Middle frontal gyrus (tissue), 1 donor: Measurements from ENCODE around the gene CSNK1D.
"Not testable (repeated sequence)": the region's sequence is repeated elsewhere in the genome, so short reads cannot be mapped to it uniquely, and the experiment has no call there.

Experiments used
- DNase-seq: peaks from one replicate; pipeline ENCODE4 v3.0.0-alpha.2; 2015; ENCODE audit warnings: low spot score; ENCODE audit errors: extremely low spot score

CSNK1D gene

DNA sequence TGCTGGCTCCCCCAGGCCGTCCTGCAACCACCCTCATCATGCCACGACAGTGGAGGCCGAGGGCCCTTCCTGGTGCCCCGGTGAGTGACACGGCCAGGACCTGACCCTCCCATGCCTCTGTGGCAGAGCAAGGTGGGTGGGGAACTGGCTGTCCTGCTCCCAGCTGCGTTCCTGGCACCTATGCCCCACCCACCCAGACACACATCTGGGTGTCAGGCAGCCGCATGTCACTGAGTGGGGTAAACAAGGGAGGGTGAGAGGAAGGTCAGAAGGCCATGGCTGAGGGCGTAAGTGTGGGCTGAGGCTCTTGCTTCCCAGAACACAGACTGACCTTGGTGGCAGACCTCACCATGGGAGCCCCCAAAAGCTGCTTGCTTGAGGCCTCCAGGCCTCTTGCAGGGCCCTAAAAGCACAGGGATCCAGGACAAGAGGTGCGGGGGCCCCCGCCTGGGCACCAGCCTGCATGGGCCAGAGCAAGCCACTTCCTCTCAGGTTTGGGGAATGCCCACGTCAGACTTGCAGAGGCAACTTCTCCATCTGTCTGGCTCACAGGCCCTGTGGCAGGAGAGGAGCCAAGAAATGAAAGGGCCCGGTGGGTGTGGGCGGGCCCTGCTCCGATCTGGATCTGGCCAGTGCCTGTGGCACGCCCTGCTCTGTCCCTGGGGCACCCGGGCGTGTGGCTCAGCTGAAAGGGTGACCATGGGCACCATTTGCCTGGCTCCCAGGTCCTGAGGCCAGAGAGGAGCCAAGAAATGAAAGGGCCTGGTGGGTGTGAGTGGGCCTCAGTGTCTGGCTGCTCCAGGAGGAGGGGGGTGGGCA, 57.0 kb downstream of the CSNK1D start:
- no peak for DNase-seq

DNA sequence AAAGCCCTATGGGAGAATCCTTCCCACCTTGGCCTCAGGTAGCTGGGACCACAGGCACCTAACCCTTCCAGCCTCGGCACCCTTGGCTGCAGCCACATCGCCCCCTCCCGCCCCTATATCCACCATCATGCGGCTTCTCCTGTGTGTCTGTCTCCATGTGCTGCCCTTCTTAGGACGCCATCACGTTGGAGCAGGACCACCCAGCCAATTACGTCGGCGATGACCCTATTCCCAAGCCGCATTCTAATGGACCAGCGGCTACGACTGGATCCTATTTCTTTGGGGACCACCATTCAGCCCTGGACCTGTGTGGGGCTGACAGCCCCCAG, 57.6 kb downstream of the CSNK1D start:
- no peak for DNase-seq

DNA sequence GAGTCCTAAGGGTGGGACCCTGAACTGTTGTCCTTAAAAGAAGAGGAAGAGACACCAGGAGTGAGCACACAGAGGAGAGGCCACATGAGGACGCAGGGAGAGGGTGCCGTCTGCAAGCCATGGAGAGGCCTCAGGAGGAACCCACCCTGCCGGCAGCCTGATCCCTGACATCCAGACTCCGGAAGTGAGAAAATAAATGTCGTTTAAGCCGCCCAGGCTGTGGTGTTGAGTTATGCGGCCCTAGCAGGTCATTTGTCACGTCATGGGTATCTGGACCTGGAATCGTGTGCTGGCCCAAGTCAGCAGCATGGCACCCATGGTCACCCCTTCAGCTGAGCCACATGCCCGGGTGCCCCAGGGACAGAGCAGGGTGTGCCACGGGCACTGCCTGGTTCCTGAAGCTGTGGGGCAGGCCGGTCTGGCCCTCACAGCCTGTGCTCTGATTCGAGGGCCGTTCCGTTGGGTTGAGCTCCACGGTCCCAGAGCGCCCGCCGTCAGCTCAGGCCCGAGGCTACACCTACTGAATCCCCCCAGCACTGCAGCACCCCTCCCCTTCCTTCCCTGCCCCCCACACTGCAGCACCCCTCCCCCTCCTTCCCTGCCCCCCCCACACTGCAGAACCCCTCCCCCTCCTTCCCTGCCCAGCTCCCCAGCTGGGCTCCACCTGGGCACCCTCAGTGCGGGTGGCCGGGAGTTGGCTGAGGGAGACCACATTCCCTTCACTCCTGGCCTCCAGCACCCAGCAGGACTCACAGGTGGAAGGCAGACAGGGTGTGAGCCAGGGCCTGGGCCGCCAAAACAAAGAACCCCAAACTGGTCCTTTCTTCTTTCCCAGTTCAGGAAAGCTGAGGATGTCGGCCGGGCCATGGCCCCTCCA, 58.2 kb downstream of the CSNK1D start:
- no peak for DNase-seq

DNA sequence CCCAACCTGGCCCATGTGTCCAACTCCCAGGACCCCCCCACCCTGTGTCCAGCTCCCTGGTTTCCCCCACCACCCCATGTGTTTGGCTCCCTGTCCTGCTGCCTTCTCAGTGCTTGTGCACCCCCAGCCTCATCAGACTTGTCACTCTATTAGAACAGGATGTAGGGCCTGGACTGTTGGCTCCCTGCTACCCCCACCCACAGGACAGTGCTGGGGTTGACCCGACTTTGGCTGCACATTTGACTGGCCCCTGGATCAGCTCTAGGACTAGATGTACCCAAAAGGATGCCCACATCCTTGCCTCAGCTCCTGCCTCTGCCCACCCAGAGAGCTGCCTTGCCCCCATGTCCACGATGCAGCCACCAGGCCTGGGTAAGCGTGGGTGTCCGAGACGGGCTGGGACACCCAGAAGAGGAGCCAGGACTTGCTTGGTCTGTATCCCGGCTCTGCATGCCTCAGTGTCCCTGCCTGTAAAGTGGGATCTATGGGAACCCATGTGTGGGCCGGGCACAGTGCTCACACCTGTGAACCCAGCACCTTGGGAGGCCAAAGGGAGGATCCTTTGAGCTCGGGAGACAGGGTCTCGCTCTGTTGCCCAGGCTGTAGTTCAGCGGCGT, 59.4 kb downstream of the CSNK1D start:
- no peak for DNase-seq

DNA sequence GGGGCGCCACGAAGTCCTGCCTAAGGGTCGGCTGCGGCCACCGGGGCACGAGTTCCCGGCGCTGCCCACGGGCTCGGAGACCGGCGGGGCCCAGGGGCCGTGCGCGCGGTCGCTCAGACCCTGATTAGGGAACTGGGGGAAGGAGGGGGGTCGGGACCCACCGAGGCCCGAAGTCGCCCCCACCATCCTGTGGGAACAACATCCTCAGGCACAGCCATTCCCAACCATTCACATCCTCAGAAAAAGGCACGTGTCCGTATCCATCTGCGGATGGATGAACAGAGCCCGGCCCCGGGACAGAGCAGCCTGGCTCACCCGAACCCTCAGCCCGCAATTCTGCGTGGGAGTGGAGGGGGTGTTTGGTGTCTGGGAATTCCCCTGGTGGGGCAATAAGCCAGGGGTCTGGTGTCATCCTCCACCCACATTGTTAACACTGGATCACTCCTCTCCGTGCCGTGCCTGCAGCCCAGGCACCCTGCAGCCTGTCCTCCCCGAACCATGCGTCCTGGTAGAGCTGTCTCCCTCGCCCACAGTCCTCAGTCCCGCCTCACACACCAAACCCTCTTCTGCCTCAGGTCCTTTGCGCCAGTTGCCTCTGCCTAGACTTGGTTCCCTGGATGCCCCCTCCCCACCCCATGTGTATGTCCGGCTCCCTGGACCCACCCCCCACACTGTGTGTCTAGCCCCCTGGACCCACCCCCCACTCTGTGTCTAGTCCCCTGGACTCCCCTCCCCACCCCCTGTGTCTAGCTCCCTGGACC, 60.1 kb downstream of the CSNK1D start:
- peak; percentile 53 for DNase-seq

GRCh38 chr17:82212331-82213250, 60.9 kb downstream of the CSNK1D start, which contains the start of gene CCDC57:
TSS of gene CCDC57 (minus strand) at chr17:82212842. CDS start at chr17:82201944, 10,898 bp downstream.
- peak; percentile 31 for DNase-seq

GRCh38 chr17:82210655-82211054, 62.8 kb downstream of the CSNK1D start:
- not testable (repeated sequence) for DNase-seq

- peak; percentile 79 for DNase-seq
Observed at GRCh38 chr17:82205720-82206508, 67.6 kb downstream of the CSNK1D start.

GRCh38 chr17:82204831-82205719, 68.4 kb downstream of the CSNK1D start:
- no peak for DNase-seq

DNA sequence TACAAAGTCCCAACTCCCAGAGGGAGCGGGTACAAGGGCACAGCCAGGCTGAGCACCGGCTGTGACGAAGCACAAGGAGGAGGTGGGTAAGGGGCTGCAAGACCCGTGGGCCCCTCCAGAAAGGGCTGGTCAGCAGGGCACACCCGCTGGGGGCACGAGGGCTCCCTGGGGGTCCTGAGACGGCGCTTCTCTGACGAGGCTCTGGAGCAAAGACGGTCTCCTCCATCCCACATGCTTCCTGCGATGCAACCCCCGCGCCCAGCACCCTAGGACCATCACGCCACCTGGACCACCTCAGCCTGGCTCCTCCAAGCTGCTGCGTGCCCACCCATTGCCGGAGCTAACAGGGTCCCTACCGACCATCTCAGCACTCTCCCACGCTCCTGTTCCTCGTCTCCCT, 69.6 kb downstream of the CSNK1D start:
- DNase-seq, result no peak

DNA sequence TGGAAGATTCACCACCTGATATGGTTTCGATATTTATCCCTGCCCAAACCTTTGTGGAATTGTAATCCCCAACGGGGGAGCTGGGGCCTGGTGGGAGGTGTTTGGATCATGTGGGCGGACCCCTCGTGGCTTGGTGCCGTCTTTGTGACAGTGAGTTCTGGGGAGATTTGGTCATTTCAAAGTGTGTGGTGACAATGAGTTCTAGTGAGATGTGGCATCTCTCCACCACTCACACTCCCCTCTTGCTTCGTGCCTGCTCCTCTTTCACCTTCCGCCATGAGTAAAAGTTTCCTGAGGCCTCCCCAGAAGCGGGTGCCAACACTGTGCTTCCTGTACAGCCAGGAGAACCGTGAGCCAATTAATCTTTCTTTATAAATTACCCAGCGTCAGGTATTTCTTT, 70.5 kb downstream of the CSNK1D start:
- DNase-seq, result no peak

DNA sequence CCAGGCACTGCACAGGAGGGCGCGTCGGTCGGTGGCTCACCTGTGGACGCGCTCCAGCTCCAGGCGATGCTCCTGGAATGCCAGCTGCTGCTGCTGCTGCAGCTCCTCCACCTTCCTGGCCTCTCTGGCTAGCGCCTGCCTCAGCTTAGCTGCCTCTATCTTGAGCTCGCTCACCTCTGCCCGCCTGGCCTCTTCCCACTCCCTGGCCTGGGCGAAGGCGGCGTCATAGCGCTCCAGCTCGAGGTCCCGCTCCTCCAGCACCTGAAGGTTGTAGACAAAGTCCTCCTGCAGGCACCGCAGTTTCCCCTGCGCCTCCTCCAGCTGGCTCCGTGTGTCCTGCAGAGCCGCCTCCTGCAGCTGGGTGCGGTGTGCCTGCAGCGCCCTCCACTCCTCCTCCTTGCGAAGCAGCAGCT, 72.0 kb downstream of the CSNK1D start:
- DNase-seq, result no peak

GRCh38 chr17:82200743-82201497, 72.6 kb downstream of the CSNK1D start:
- DNase-seq, result no peak

GRCh38 chr17:82200135-82200534, 73.4 kb downstream of the CSNK1D start:
- DNase-seq, result no peak

- no peak for DNase-seq
Observed at GRCh38 chr17:82199496-82199895, 74.0 kb downstream of the CSNK1D start.

DNA sequence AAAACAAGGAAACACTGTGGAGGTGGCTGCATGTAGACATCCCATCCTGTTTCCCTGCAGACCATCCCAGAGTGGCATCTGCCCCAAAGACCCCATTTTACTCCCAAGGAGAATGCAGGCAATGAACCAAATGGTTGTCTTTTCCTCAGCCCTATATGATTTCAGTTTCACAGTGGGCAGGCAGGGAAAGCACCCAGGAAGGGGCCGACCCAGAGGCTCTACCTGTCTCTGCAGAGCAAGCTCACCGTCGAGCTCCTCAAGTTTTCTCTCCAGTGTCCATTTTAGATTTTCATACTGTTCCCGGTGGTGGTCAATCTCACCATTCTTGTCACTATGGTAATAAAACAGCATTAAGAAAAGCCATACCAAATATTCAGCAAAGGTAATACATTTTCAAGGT, 75.4 kb downstream of the CSNK1D start:
- DNase-seq, result no peak
